GM12891 (cell line): Measurements from ENCODE around the gene SPRING1.

Experiments
- PAX5 ChIP-seq: IDR thresholded peaks from 2 replicates; pipeline ENCODE4 v1.6.1; 2011; ENCODE audit warnings: low read length, moderate library complexity, mild to moderate bottlenecking; ENCODE audit not compliant: insufficient read depth, severe bottlenecking
- POLR2A ChIP-seq: IDR thresholded peaks from 2 replicates; pipeline ENCODE4 v1.6.1; 2011; ENCODE audit warnings: low read depth, low read length, control low read depth
- POLR2AphosphoS5 ChIP-seq: IDR thresholded peaks from 2 replicates; pipeline ENCODE4 v1.6.1; 2011; ENCODE audit warnings: low read depth, low read length, control low read depth
- POU2F2 ChIP-seq: IDR thresholded peaks from 2 replicates; pipeline ENCODE4 v1.6.1; 2011; ENCODE audit warnings: low read depth, mild to moderate bottlenecking, control low read depth, low read length, moderate library complexity
- SPI1 ChIP-seq: IDR thresholded peaks from 2 replicates; pipeline ENCODE4 v1.6.1; 2011; ENCODE audit warnings: low read depth, low read length, control low read depth
- TAF1 ChIP-seq: IDR thresholded peaks from 2 replicates; pipeline ENCODE4 v1.6.1; 2011; ENCODE audit warnings: low read depth, low read length, control low read depth

- no peak for TF ChIP-seq SPI1
- TF ChIP-seq POLR2A, result no peak
- no peak for TF ChIP-seq POLR2AphosphoS5
- TF ChIP-seq POU2F2, result no peak
- TF ChIP-seq TAF1, result no peak
- TF ChIP-seq PAX5, result no peak
Measured at GRCh38 chr12:116722245-116722644, 15.6 kb downstream of the SPRING1 start.
